ENCODE measurements around the gene AGAP1.
A peak's percentile ranks its signal among the peaks of the same experiment; 100 is the strongest.

The AGAP1 gene

DNA sequence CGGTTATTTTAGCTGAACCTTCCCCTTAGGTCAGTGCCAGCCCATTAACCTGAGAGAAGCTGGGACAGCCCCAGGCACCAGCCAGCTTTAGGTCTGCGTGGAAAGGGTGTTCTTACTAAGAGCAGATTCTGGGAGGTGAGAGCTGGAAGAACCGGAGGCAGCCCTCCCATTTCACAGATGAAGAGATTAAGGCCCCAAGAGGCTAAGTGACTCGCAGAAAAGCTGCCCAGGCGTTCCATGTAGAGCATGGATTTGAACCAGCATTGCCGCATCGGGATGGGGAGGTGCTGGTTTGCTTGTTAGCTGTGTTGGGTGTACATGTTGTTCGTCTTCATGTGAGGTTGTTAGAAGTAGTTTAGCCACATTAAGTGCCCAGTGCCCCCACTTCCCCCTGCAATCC is 203.2 kb downstream of the AGAP1 start:
- DNase-seq, result no peak

DNA sequence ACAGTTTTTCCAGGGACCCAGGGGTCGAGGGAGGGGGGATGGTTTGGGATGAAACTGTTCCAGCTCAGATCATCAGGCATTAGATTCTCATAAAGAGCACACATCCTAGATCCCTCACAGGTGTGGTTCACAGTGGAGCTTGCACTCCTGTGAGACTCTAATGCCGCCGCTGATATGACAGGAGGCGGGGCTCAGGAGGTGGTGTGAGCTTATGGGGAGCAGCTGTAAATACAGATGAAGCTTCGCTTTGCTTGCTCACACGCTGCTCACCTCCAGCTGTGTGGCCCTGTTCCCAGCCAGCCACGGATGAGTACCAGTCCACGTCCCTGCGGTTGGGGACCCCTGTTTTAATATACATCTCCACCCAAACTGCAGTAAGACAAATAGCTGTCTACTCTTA is 204.2 kb downstream of the AGAP1 start:
- no peak for DNase-seq

DNA sequence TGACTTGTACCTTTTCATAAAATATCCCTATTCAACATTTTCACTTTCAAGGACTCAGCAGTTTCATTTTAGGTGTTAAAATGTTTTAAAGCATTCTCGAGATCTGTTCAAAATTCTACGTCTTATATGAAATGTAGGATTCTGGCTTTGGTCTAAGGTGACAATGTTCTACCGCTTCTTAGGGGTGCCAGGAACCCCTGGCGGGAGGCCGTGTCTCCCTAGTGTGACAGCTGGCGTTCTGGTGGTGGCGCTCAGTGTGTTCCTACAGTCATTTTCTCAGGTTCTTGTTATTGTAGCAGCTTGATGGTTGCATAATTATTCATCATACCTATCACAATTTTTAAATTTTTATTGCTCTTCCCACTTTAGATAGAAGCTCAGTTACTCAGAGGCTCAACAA is 204.6 kb downstream of the AGAP1 start:
- DNase-seq, result no peak

DNA sequence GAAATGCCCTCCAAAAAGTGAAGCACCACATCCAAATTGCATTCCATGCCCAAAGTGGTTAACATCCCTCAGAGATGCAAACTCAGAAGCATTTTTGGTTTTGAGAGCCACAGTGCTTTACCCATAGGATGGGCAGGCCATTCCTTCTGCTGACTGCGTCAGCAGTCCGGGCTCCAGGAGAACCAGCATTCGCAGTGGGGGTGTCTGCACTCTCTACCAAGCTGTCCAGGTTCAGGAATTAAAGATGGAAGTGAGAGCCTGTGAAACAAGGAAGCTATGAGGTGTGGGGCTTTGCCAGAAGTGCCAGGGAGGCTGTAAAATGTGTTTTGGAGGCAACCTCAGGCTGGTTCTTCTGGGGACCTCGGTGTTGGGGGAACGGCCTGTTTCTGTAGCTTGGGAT is 205.7 kb downstream of the AGAP1 start:
- DNase-seq, result no peak

- DNase-seq, result no peak
Observed at GRCh38 chr2:235701206-235701981, 207.6 kb downstream of the AGAP1 start.

- DNase-seq, result no peak
Observed at GRCh38 chr2:235702186-235702585, 208.3 kb downstream of the AGAP1 start.

DNA sequence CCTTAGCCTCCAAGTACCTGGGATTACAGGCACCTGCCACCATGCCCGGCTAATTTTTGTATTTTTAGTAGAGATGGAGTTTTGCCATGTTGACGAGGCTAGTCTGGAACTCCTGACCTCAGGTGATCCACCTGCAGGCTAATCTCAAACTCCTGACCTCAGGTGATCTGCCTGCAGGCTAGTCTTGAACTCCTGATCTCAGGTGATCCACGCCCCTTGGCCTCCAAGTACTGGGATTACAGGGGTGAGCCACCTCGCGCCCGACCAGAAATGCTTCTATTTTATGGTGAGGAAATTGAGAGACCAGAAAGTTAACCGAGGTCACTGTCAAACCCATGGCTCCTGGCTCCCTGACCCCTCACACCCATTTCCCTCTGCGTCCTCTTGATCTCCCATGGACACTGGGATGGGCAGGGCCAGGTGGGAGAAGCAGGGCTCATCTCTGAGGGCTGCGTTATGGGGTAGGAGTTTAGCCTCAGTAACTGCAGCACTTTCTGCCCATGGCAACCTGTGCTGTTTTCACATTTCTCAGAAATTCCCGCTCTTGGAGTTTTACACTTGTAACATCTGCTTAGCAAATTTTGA is 210.0 kb downstream of the AGAP1 start:
- DNase-seq, result no peak

DNA sequence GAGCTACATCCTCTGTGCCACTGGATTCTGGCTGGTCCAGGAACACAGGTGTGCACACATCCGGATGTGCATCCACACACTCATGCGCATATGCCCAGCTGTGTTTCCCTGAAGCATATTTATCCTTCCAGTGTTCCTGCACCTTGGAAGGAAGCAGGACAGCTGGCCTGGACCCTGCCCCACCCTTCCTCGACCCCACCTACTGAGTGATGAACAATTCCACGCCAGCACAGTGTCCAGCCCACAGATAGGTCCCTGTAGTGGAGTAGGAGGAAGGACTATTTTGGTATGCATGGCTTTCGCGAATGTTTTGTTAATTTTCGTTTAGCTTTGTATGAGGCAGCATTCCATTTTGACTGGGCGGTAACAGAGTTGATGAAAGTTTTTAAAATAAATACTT is 211.5 kb downstream of the AGAP1 start:
- no peak for DNase-seq

GRCh38 chr2:235706506-235706905 is 212.7 kb downstream of the AGAP1 start:
- DNase-seq, result no peak

GRCh38 chr2:235707411-235708096 is 213.7 kb downstream of the AGAP1 start:
- no peak for DNase-seq

GRCh38 chr2:235709124-235709813 is 215.4 kb downstream of the AGAP1 start:
- no peak for DNase-seq

GRCh38 chr2:235709969-235710879 is 216.4 kb downstream of the AGAP1 start:
- no peak for DNase-seq

DNA sequence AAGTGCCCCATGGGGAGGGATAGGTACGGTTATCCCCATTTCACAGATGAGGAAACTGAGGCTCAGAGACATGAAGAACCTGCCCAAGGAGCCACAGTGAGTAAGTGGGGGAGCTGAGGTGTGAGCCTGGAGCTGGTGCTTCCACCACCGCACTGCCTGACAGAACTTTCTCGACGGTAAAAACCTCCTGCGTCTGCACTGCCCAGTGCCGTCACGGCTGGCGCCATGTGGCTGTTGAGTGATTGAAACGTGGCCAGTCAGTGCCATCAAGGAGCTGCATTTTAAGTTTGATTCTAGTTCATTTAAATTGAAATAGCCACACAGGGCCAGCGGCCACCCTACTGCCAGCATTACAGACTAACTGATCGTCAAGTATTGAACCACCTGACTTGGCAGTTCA is 217.1 kb downstream of the AGAP1 start:
- no peak for DNase-seq

GRCh38 chr2:235711527-235711926 is 217.7 kb downstream of the AGAP1 start:
- no peak for DNase-seq

GRCh38 chr2:235712176-235712575 is 218.3 kb downstream of the AGAP1 start:
- DNase-seq, result no peak

GRCh38 chr2:235713189-235713588 is 219.3 kb downstream of the AGAP1 start:
- no peak for DNase-seq

DNA sequence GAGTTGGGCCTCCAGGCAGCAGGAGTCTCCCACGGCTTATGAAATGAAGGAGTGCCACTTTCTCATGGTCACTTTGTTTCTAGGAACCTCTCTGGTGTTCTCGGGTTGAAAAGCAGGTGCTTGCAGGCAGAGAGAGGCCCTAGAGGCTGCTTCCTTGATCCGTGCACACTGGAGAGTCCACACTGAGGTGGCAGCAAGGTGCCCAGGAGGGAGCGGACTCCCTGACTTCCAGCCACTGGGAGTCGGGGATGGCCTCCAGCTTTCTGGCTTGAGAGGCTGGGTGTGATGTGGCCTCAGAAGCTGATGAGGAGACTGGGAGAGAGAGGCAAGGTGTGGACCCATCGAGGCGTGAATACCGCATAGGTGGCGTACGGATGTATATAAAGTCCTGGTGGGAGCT is 221.8 kb downstream of the AGAP1 start:
- DNase-seq, result no peak

GRCh38 chr2:235716875-235717496 is 223.1 kb downstream of the AGAP1 start:
- peak; percentile 47 for DNase-seq

GRCh38 chr2:235719146-235719942 is 225.5 kb downstream of the AGAP1 start:
- DNase-seq, result no peak

GRCh38 chr2:235721625-235722024 is 227.8 kb downstream of the AGAP1 start:
- DNase-seq, result no peak

DNA sequence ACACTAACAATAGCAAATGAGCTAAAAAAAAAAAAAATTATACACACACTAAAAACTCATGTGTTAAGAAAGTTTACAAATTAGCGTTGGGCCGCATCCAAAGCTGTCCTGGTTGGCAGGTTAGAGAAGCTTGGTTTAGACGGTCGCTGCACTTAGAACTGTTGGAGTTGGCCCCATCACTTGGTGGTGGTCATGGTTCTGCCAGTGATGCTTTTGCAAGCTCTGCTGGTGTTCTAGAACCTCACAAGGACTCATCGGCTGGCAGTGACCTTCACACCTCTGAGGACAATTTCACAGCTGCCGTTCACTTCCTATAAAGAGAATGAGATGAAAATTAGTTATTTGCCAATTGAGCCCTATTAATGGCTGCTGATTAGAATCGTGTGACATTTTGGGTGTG is 229.0 kb downstream of the AGAP1 start:
- DNase-seq, result no peak

All from NCI-H146 (cell line).